Measurements from ENCODE around the gene EIF2B2. TPM values are rescaled to one million over a fixed set of nuclear protein-coding genes. Genes with fewer than 3 reads are reported as not detected.

Gene EIF2B2
- total RNA-seq, 2 experiments from 2014 or later: 33.5 to 49.8 TPM

DNA sequence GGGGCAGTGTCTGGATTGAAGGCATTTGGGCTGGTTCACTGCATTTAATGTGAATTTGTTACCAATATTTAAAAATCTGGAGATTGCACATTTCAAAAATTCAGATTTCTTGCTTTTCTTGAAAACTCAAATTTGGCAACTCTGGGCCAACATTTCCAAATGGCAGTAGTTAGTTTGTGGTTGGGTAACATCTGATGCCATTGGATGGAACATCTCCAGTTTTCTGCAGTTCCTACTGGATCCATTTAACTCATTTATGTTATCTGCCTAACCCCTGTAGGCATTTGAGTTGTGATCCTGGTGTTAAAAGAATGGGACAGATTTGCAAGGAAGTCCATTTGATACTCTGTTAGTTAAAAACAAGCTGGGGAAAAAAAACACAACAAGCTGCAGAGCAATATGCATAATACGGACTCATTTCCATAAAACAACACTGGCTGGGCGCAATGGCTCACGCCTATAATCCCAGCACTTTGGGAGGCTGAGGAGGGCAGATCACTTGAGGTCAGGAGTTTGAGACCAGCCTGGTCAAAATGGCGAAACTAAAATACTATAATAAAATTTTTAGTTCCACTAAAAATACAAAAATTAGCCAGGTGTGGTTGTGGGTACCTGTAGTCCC, 7.9 kb downstream of the EIF2B2 start:
- ChIA-PET POLR2A (interaction anchor here (1.3 kb wide), 1 partner anchor 13 kb away, joined by 3 read pairs; no protein-coding TSS in a partner anchor), CTCF (ENCODE audit: unreplicated experiment) (no interaction called here)
- TF ChIP-seq EZH2phosphoT487 (IDR thresholded peaks at IDR 0.05; ENCODE audit: borderline replicate concordance, low read depth, low read length) (no peak), CTCF (conservative IDR thresholded peaks at IDR 0.05; ENCODE audit: low read length) (no peak)
- intact Hi-C loops (cut with micrococcal nuclease; ENCODE audit: unreplicated experiment): no loop called here
- Histone ChIP-seq H3K4me1 (ENCODE audit: insufficient read depth, low read length, poor library complexity, severe bottlenecking) (no peaks in the 10 kb centered on the region), H3K9me2 (ENCODE audit: insufficient read depth, low read length) (no peaks in the 10 kb centered on the region), H3K79me2 (ENCODE audit: insufficient read depth, low read depth, low read length) (no peaks in the 10 kb centered on the region), H4K20me1 (ENCODE audit: insufficient read depth, low read length) (no peaks in the 10 kb centered on the region), H2AFZ (ENCODE audit: low read length) (no peak overlapping the region), H3K4me3 (ENCODE audit: low read depth, low read length, poor library complexity, severe bottlenecking) (no peak overlapping the region), H3K4me2 (ENCODE audit: low read length) (no peak overlapping the region), H3K27ac (ENCODE audit: low read depth, low read length, poor library complexity, severe bottlenecking) (no peak overlapping the region), H3K36me3 (ENCODE audit: insufficient read depth, low read length) (peaks cover 57% of the 10 kb centered on the region), H3K9me3 (ENCODE audit: low read length) (no peaks in the 10 kb centered on the region)
- BruUV-seq (replicated peaks): no TSS peak
- DNase-seq (ENCODE audit: low spot score): no peak

DNA sequence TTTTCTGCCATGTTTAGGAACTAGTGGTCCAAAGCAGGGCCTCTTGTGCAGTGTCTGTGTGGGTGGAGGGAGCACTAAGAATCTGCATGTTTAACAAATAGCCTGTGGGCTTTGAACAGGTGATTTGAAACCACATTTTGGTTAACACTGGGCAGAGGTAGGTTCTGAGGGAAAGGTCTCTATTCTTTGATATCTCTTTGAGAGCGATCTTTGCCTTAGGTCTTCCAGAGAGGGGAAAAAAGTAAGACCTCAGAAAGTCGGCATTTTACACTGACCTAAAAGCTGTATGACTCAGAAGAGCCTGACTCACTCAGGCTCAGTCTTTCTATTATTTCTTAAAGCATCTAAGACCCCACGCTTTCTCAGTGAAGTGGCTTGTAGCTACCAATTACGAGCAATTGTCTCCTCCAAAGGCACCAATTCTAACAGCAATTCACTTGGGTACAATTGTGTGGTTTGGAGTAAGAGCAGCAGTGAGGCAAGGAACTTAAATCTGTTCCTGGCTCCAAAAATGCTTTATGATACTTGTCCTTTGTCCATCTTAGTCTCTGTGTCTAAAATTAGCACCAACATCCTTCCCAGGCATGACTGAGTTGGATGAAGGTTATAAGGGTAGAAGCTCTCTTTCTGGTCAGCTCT, 8.8 kb downstream of the EIF2B2 start:
- Histone ChIP-seq H3K4me2 (ENCODE audit: low read length) (no peak overlapping the region), H3K9me3 (ENCODE audit: low read length) (no peaks in the 10 kb centered on the region), H3K27ac (ENCODE audit: low read depth, low read length, poor library complexity, severe bottlenecking) (no peak overlapping the region), H3K9me2 (ENCODE audit: insufficient read depth, low read length) (no peaks in the 10 kb centered on the region), H3K36me3 (ENCODE audit: insufficient read depth, low read length) (peaks cover 48% of the 10 kb centered on the region), H3K4me1 (ENCODE audit: insufficient read depth, low read length, poor library complexity, severe bottlenecking) (no peaks in the 10 kb centered on the region), H3K4me3 (ENCODE audit: low read depth, low read length, poor library complexity, severe bottlenecking) (no peak overlapping the region), H4K20me1 (ENCODE audit: insufficient read depth, low read length) (no peaks in the 10 kb centered on the region), H2AFZ (ENCODE audit: low read length) (no peak overlapping the region), H3K79me2 (ENCODE audit: insufficient read depth, low read depth, low read length) (no peaks in the 10 kb centered on the region)
- CTCF ChIA-PET (ENCODE audit: unreplicated experiment): no interaction called here
- intact Hi-C loops (cut with micrococcal nuclease; ENCODE audit: unreplicated experiment): no loop called here
- no TSS peak for BruUV-seq (replicated peaks)
- POLR2A ChIA-PET: interaction anchor here (1.3 kb wide), 1 partner anchor 13 kb away, joined by 3 read pairs; no protein-coding TSS in a partner anchor
- no peak for TF ChIP-seq CTCF (conservative IDR thresholded peaks at IDR 0.05; ENCODE audit: low read length)
- DNase-seq (ENCODE audit: low spot score): no peak

DNA sequence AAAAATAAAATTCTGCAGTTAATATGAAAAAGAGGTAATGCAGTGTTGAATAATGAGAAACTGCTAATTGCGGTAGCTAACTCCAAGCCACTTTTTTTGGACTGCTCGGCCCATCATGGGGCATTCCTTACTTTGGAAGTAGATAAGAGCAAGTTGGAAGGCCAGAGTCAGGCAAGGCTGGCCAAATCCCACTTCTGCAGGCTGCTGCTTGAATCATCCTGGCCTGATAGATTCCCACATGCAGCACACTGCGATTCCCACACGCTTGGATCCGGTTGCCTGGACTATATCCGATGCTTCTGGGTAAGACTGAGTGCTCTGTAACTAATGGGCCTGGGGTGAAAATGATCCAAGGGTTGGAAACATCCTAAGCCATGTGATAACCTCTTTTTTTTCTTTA, 10.6 kb downstream of the EIF2B2 start:
- ChIA-PET CTCF (ENCODE audit: unreplicated experiment) (interaction anchor here (0.5 kb wide), 1 partner anchor 314 kb away, joined by 4 read pairs; no protein-coding TSS in a partner anchor), POLR2A (interaction anchor here (0.6 to 0.9 kb wide), 2 partner anchors 50 to 66 kb away, joined by 3 read pairs; no protein-coding TSS in a partner anchor)
- no peak overlapping the region for H3K4me2 ChIP-seq (ENCODE audit: low read length)
- H3K4me3 ChIP-seq (ENCODE audit: low read depth, low read length, poor library complexity, severe bottlenecking): no peak overlapping the region
- no peaks in the 10 kb centered on the region for H3K9me3 ChIP-seq (ENCODE audit: low read length)
- no peak overlapping the region for H2AFZ ChIP-seq (ENCODE audit: low read length)
- no peaks in the 10 kb centered on the region for H3K4me1 ChIP-seq (ENCODE audit: insufficient read depth, low read length, poor library complexity, severe bottlenecking)
- no peak for DNase-seq (ENCODE audit: low spot score)
- no peaks in the 10 kb centered on the region for H4K20me1 ChIP-seq (ENCODE audit: insufficient read depth, low read length)
- peaks cover 30% of the 10 kb centered on the region for H3K36me3 ChIP-seq (ENCODE audit: insufficient read depth, low read length)
- intact Hi-C loops (cut with micrococcal nuclease; ENCODE audit: unreplicated experiment): no loop called here
- H3K27ac ChIP-seq (ENCODE audit: low read depth, low read length, poor library complexity, severe bottlenecking): no peak overlapping the region
- no peak for TF ChIP-seq EZH2phosphoT487 (IDR thresholded peaks at IDR 0.05; ENCODE audit: borderline replicate concordance, low read depth, low read length)
- TF ChIP-seq CTCF (conservative IDR thresholded peaks at IDR 0.05; ENCODE audit: low read length): no peak
- H3K9me2 ChIP-seq (ENCODE audit: insufficient read depth, low read length): no peaks in the 10 kb centered on the region
- no peaks in the 10 kb centered on the region for H3K79me2 ChIP-seq (ENCODE audit: insufficient read depth, low read depth, low read length)
- no TSS peak for BruUV-seq (replicated peaks)
